ENCODE data around the gene EYS. TPM values are rescaled to one million over a fixed set of nuclear protein-coding genes. Genes with fewer than 3 reads are reported as not detected.
"Not testable (repeated sequence)": the region's sequence is repeated elsewhere in the genome, so short reads cannot be mapped to it uniquely, and the experiment has no call there.

The EYS gene
- total RNA-seq, 3 donors from 2014 or later = 1.3 to 2.9 TPM; not detected in 1

DNA sequence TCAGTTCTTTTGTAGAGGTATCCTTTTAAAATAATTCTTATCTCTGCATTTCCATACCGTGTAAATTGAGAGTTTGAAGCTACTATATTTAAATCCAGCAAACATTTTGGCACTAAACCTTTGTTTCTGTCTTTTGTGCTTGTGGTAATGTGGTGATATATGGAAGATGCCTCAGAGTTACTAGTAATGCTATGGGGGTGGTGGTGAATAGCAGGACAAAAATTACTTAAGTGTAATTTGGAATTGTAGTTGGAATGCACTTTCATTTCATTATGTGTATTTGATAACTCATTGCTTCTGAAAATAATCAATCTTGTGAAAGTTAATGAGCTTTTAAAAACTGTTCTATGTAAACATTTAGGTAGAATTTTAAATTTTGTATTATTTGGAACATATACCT lies 1666.9 kb downstream of the EYS start:
- no peak overlapping the region for H3K27ac ChIP-seq
- intact Hi-C loops (cut with DNase I; ENCODE audit: low total_unique reads) = no loop called here
- H3K4me3 ChIP-seq = no peak overlapping the region
- no peaks in the 10 kb centered on the region for H3K9me3 ChIP-seq
- no peak for DNase-seq (ENCODE audit: low spot score in 2 of 2)
- no peaks in the 10 kb centered on the region for H3K36me3 ChIP-seq
- TF ChIP-seq POLR2A (IDR thresholded peaks at IDR 0.05) = no peak
- no peak for TF ChIP-seq POLR2AphosphoS5 (IDR thresholded peaks at IDR 0.05)
- TF ChIP-seq, protein P1, sequence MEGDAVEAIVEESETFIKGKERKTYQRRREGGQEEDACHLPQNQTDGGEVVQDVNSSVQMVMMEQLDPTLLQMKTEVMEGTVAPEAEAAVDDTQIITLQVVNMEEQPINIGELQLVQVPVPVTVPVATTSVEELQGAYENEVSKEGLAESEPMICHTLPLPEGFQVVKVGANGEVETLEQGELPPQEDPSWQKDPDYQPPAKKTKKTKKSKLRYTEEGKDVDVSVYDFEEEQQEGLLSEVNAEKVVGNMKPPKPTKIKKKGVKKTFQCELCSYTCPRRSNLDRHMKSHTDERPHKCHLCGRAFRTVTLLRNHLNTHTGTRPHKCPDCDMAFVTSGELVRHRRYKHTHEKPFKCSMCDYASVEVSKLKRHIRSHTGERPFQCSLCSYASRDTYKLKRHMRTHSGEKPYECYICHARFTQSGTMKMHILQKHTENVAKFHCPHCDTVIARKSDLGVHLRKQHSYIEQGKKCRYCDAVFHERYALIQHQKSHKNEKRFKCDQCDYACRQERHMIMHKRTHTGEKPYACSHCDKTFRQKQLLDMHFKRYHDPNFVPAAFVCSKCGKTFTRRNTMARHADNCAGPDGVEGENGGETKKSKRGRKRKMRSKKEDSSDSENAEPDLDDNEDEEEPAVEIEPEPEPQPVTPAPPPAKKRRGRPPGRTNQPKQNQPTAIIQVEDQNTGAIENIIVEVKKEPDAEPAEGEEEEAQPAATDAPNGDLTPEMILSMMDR (IDR thresholded peaks at IDR 0.05) = no peak
- H3K27me3 ChIP-seq = no peaks in the 10 kb centered on the region
- H3K4me1 ChIP-seq = no peaks in the 10 kb centered on the region

DNA sequence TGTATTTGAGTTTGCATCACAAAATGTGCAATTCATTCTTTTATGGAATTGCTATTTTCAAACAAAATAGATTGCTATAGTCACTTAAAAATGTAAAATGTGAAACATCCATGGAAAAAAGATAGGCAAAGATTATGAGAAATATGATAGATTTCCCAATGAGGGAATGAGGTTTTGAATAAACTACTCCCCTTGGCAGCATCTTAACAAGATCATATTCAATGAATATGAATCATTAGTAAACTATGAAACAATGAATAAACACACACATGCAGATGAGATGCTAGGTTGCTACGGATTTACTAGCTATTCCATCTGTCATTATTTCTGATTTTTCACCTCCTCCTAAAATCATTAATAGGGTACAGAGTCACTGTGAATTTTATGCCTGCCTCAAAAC lies 1669.6 kb downstream of the EYS start:
- TF ChIP-seq, protein P1 (IDR thresholded peaks at IDR 0.05) = no peak
- no peak for TF ChIP-seq POLR2AphosphoS5 (IDR thresholded peaks at IDR 0.05)
- no peak for TF ChIP-seq POLR2A (IDR thresholded peaks at IDR 0.05)
- H3K27me3 ChIP-seq = no peaks in the 10 kb centered on the region
- intact Hi-C loops (cut with DNase I; ENCODE audit: low total_unique reads) = no loop called here
- no peak for DNase-seq (ENCODE audit: low spot score in 2 of 2)
- H3K4me1 ChIP-seq = no peaks in the 10 kb centered on the region
- H3K36me3 ChIP-seq = no peaks in the 10 kb centered on the region
- H3K27ac ChIP-seq = no peak overlapping the region
- no peaks in the 10 kb centered on the region for H3K9me3 ChIP-seq
- H3K4me3 ChIP-seq = no peak overlapping the region

DNA sequence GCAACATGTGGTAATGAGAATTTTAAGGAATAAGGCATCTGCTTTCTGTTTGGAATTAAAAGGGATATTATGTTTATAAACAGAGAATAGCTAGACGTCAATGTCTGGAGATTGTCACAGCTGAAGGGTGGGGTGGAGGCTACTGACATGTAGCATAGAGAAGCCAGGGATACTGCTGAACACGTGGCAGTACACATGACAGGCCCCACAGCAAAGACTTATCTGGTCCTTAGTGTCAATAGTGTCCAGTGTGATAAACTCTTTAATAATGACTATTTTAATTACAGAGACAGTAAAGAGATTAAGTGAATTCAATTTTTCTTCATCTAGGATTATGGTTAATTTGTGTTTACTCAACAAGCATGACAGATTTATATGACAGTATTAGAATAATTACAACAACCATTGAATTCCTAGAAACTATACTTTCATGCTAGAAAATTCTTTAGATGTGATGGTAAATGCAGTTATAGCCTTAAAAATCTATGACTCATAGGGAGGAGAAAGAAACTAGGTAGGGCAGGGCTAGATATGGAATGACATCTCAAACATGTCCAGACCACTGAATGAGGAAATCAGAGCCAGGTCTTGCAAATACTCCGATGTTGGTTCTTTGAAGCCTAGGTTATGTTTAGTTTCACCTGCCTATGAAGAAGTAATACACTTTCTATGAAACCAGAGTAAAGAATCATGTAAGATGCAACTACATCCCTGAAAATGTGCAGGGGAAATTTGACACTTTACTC lies 1671.9 kb downstream of the EYS start:
- Histone ChIP-seq H3K27ac (no peak overlapping the region), H3K27me3 (peaks cover 0 to 3% of the 10 kb centered on the region in 2 donors), H3K9me3 (peaks cover 5 to 8% of the 10 kb centered on the region in 2 donors), H3K36me3 (no peaks in the 10 kb centered on the region), H3K4me1 (no peaks in the 10 kb centered on the region), H3K4me3 (no peak overlapping the region)
- intact Hi-C loops (cut with DNase I; ENCODE audit: low total_unique reads) = no loop called here
- TF ChIP-seq, protein P1 (IDR thresholded peaks at IDR 0.05) = no peak
- TF ChIP-seq POLR2A (IDR thresholded peaks at IDR 0.05) = no peak
- TF ChIP-seq POLR2AphosphoS5 (IDR thresholded peaks at IDR 0.05) = no peak
- DNase-seq (ENCODE audit: low spot score in 2 of 2) = no peak

DNA sequence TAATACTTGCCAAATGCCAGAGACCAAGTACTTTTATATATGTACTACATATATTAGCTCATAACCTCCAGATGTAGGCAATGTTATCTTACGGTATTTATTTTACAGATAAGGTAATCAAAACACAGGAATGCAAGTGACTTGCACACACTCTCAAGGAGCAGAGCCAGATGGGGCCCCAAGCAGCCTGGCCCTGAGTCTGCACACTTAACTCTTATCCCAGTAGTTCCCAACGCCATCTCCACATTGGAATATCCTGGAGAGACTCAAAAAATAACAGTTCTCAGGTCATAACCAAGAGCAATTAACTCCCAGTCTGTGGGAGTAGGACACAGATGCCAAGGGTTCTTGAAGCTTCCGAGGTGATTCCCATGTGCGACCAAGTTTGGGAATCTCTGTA lies 1672.7 kb downstream of the EYS start:
- TF ChIP-seq, protein P1 (IDR thresholded peaks at IDR 0.05) = no peak
- no peak for TF ChIP-seq POLR2A (IDR thresholded peaks at IDR 0.05)
- no peak for TF ChIP-seq POLR2AphosphoS5 (IDR thresholded peaks at IDR 0.05)
- intact Hi-C loops (cut with DNase I; ENCODE audit: low total_unique reads) = no loop called here

DNA sequence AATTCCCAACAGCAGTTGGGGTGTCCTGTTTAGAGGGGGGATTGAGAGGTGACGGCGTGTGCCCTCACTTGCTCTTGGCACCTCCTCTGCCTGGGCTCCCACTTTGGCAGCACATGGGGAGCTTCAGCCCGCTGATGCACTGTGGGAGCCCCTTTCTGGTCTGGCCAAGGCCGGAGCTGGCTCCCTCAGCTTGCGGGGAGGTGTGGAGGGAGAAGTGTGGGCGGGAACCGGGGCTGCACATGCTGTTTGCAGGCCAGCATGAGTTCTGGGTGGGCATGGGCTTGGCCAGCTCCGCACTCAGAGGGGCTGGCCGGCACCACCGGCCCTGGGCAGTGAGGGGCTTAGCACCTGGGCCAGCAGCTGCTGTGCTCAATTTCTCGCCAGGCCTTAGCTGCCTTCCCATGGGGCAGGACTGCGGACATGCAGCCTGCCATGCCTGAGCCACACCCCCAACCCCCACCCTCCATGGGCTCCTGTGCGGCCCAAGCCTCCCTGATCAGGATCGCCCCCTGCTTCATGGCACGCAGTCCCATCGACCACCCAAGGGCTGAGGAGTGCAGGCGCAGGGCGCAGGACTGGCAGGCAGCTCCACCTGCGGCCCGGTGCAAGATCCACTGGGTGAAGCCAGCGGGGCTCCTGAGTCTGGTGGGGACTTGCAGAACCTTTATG lies 1675.9 kb downstream of the EYS start:
- H3K27ac ChIP-seq; H3K36me3 ChIP-seq; H3K9me3 ChIP-seq; H3K4me1 ChIP-seq; intact Hi-C loops (cut with DNase I; ENCODE audit: low total_unique reads); DNase-seq (ENCODE audit: low spot score in 2 of 2); H3K27me3 ChIP-seq; H3K4me3 ChIP-seq: not testable (repeated sequence)

More for the DNA sequence above, 1672.7 kb downstream of the EYS start:
- Histone ChIP-seq H3K9me3 (peaks cover 5 to 8% of the 10 kb centered on the region in 2 donors), H3K36me3 (no peaks in the 10 kb centered on the region), H3K4me3 (no peak overlapping the region), H3K27ac (no peak overlapping the region), H3K27me3 (peaks cover 0 to 3% of the 10 kb centered on the region in 2 donors), H3K4me1 (no peaks in the 10 kb centered on the region)
- DNase-seq (ENCODE audit: low spot score in 2 of 2) = no peak

Measured in breast epithelium (tissue), 4 donors.